H9 (cell line): Measurements from ENCODE around the gene DCP1B. TPM values are rescaled to one million over a fixed set of nuclear protein-coding genes. Genes with fewer than 3 reads are reported as not detected.

ENCODE experiments used
- DNase-seq: peaks from one replicate; pipeline ENCODE4 v3.0.0-alpha.2; 2017
- H2AFZ ChIP-seq: one replicate; pipeline ENCODE4 v1.6.1; 2013; ENCODE audit warnings: mild to moderate bottlenecking, low read length, control low read depth, moderate library complexity
- H2AK5ac ChIP-seq: 2 replicates; pipeline ENCODE4 v1.6.1; 2013; ENCODE audit warnings: low read length, control low read depth, mixed read lengths; ENCODE audit not compliant: insufficient read length
- H2BK120ac ChIP-seq: one replicate; pipeline ENCODE4 v1.6.1; 2013; ENCODE audit warnings: low read depth, mild to moderate bottlenecking, low read length, control low read depth, inconsistent platforms; ENCODE audit not compliant: poor library complexity, severe bottlenecking
- H2BK12ac ChIP-seq: 2 replicates; pipeline ENCODE4 v1.6.1; 2013; ENCODE audit warnings: low read length, control low read depth, mixed read lengths, low read depth; ENCODE audit not compliant: insufficient read length
- H2BK15ac ChIP-seq: 2 replicates; pipeline ENCODE4 v1.6.1; 2013; ENCODE audit warnings: low read depth, low read length, control low read depth
- H2BK20ac ChIP-seq: one replicate; pipeline ENCODE4 v1.6.1; 2013; ENCODE audit warnings: low read depth, mild to moderate bottlenecking, low read length, control low read depth, inconsistent platforms; ENCODE audit not compliant: poor library complexity, severe bottlenecking
- H2BK5ac ChIP-seq: 2 replicates; pipeline ENCODE4 v1.6.1; 2013; ENCODE audit warnings: low read length, control low read depth, mixed read lengths; ENCODE audit not compliant: insufficient read length
- H3K14ac ChIP-seq: 2 replicates; pipeline ENCODE4 v1.6.1; 2013; ENCODE audit warnings: low read length, control low read depth; ENCODE audit not compliant: insufficient read depth
- H3K18ac ChIP-seq: 2 replicates; pipeline ENCODE4 v1.6.1; 2013; ENCODE audit warnings: low read depth, mild to moderate bottlenecking, mixed read lengths, low read length, control low read depth; ENCODE audit not compliant: insufficient read length
- H3K23ac ChIP-seq: 2 replicates; pipeline ENCODE4 v1.6.1; 2013; ENCODE audit warnings: low read length, control low read depth, mixed read lengths, low read depth; ENCODE audit not compliant: insufficient read length
- H3K23me2 ChIP-seq: 2 replicates; pipeline ENCODE4 v1.6.1; 2013; ENCODE audit warnings: low read depth, mild to moderate bottlenecking, mixed read lengths, low read length, control low read depth; ENCODE audit not compliant: insufficient read length, poor library complexity, severe bottlenecking
- H3K27ac ChIP-seq: 2 replicates; pipeline ENCODE4 v1.5.1; 2013; ENCODE audit warnings: low read length, control low read depth, mixed read lengths, low read depth; ENCODE audit not compliant: insufficient read length
- H3K27me3 ChIP-seq: 2 replicates; pipeline ENCODE4 v1.6.1; 2013; ENCODE audit warnings: low read length, control low read depth, inconsistent platforms; ENCODE audit not compliant: insufficient read depth
- H3K4ac ChIP-seq: 2 replicates; pipeline ENCODE4 v1.6.1; 2013; ENCODE audit warnings: low read depth, mild to moderate bottlenecking, control low read depth, inconsistent platforms, low read length, moderate library complexity
- H3K4me1 ChIP-seq: 2 replicates; pipeline ENCODE4 v1.6.1; 2013; ENCODE audit warnings: low read length, control low read depth, inconsistent platforms; ENCODE audit not compliant: insufficient read depth
- H3K4me2 ChIP-seq: 2 replicates; pipeline ENCODE4 v1.6.1; 2013; ENCODE audit warnings: low read length, control low read depth, mixed read lengths; ENCODE audit not compliant: insufficient read length, insufficient read depth
- H3K56ac ChIP-seq: 2 replicates; pipeline ENCODE4 v1.6.1; 2013; ENCODE audit warnings: low read depth, mild to moderate bottlenecking, mixed read lengths, low read length, control low read depth; ENCODE audit not compliant: insufficient read length
- H3K79me1 ChIP-seq: 2 replicates; pipeline ENCODE4 v1.6.1; 2013; ENCODE audit warnings: low read depth, mild to moderate bottlenecking, moderate library complexity, low read length, control low read depth, inconsistent platforms; ENCODE audit not compliant: insufficient read depth, poor library complexity, severe bottlenecking
- H3K79me2 ChIP-seq: 2 replicates; pipeline ENCODE4 v1.6.1; 2013; ENCODE audit warnings: low read length, control low read depth, inconsistent platforms; ENCODE audit not compliant: insufficient read depth
- H3K9ac ChIP-seq: 2 replicates; pipeline ENCODE4 v1.6.1; 2013; ENCODE audit warnings: low read length, control low read depth, mixed read lengths; ENCODE audit not compliant: insufficient read length; ENCODE audit errors: extremely low read depth
- H3K9me3 ChIP-seq: one replicate; pipeline ENCODE4 v1.6.1; 2013; ENCODE audit warnings: low read depth, low read length, inconsistent platforms; ENCODE audit not compliant: control insufficient read depth
- H3T11ph ChIP-seq: one replicate; pipeline ENCODE4 v1.6.1; 2013; ENCODE audit warnings: mild to moderate bottlenecking, low read length, control low read depth, inconsistent platforms
- H4K20me1 ChIP-seq: one replicate; pipeline ENCODE4 v1.6.1; 2013; ENCODE audit not compliant: control insufficient read depth, insufficient read length, insufficient read depth
- H4K5ac ChIP-seq: 2 replicates; pipeline ENCODE4 v1.6.1; 2013; ENCODE audit warnings: low read depth, mild to moderate bottlenecking, mixed read lengths, low read length, control low read depth; ENCODE audit not compliant: insufficient read length
- H4K8ac ChIP-seq: replicated peaks from 2 replicates; pipeline ENCODE4 v1.6.1; 2013; ENCODE audit warnings: low read length, control low read depth, mixed read lengths, low read depth; ENCODE audit not compliant: insufficient read length
- H4K91ac ChIP-seq: 2 replicates; pipeline ENCODE4 v1.6.1; 2013; ENCODE audit warnings: low read depth, mild to moderate bottlenecking, moderate library complexity, mixed read lengths, low read length, control low read depth; ENCODE audit not compliant: insufficient read length
- H3K27ac Mint-ChIP-seq, 3 experiments: 2 replicates in 2 of 3; 3 replicates in 1 of 3; pipeline ENCODE4 v1.8.0; 2020 to 2021; ENCODE audit warnings: mixed read lengths in 3 of 3, mild to moderate bottlenecking in 1 of 3, moderate library complexity in 1 of 3
- H3K27me3 Mint-ChIP-seq: 2 replicates; pipeline ENCODE4 v1.8.0; 2021; ENCODE audit warnings: low read depth, mild to moderate bottlenecking, moderate library complexity, mixed read lengths
- H3K36me3 Mint-ChIP-seq, 3 experiments: 2 replicates in 2 of 3; 3 replicates in 1 of 3; pipeline ENCODE4 v1.8.0; 2020 to 2021; ENCODE audit warnings: low read depth in 3 of 3, mixed read lengths in 3 of 3; ENCODE audit not compliant: insufficient read depth in 1 of 3
- H3K4me1 Mint-ChIP-seq, 2 experiments: 2 replicates each; pipeline ENCODE4 v1.8.0; 2020; ENCODE audit warnings: mixed read lengths in 2 of 2
- H3K4me3 Mint-ChIP-seq, 2 experiments: 2 replicates in 1 of 2; 3 replicates in 1 of 2; pipeline ENCODE4 v1.8.0; 2020 to 2021; ENCODE audit warnings: mild to moderate bottlenecking in 2 of 2, mixed read lengths in 2 of 2, moderate library complexity in 1 of 2
- H3K9me3 Mint-ChIP-seq, 2 experiments: 2 replicates in 1 of 2; 3 replicates in 1 of 2; pipeline ENCODE4 v1.8.0; 2020; ENCODE audit warnings: mild to moderate bottlenecking in 2 of 2, mixed read lengths in 2 of 2, moderate library complexity in 1 of 2
- WGBS: extraction: QIAGEN DNeasy Blood & Tissue Kit; methylation state at CpG from one replicate; pipeline ENCODE4 v1.1.7; 2013; ENCODE audit warnings: missing lambda C conversion rate, low lambda C conversion rate, mixed read lengths; ENCODE audit not compliant: insufficient read length; ENCODE audit errors: extremely low coverage; 5-methylcytosine and 5-hydroxymethylcytosine counted together
- total RNA-seq: library from RNA; stranded (reverse); gene quantifications from 2 replicates; pipeline ENCODE4 v1.2.1, GENCODE V29; 2021
- TF ChIP-seq, protein P1 (sequence below): fragments of 200-600 bp; sonication (generic); conservative IDR thresholded peaks from 3 replicates; pipeline ENCODE4 v1.8.0; 2021; ENCODE audit warnings: antibody characterized with exemption, mild to moderate bottlenecking

Gene DCP1B
- total RNA-seq, 1 experiment from 2014 or later, result 11.2 TPM

DNA sequence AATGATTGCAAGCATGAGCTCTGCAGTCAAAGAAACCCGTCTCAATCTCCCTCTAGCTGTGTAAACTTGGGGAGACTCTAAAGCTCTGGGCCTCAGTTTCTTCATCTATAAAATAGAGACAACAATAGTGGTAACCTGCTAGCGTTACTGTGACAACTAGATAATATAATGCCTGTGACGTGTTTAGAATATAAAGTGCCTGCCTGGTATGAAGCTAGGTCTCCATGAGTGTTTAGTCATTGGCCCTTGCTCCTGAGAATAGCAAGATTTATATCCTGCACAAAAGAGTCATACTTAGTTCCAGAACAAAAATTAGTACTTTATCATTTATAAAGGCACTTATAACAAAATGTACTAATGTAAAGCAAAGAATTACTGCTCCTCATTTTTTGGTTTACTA lies 8.8 kb upstream of the DCP1B start:
- H3K9me3 Mint-ChIP-seq, result no peaks in the 10 kb centered on the region
- no peak overlapping the region for H3K14ac ChIP-seq
- H3K23ac ChIP-seq, result no peak overlapping the region
- H3K27ac ChIP-seq, result no peak overlapping the region
- no peak overlapping the region for H3K9ac ChIP-seq
- no peak for DNase-seq
- H4K5ac ChIP-seq, result no peak overlapping the region
- H3K4me1 ChIP-seq, result no peaks in the 10 kb centered on the region; the same call in 1 of the 2 replicates
- no peak overlapping the region for H4K8ac ChIP-seq
- no peak overlapping the region for H2AK5ac ChIP-seq
- no peak overlapping the region for H3T11ph ChIP-seq
- H2BK120ac ChIP-seq, result no peak overlapping the region
- no peak overlapping the region for H3K4me2 ChIP-seq
- no peaks in the 10 kb centered on the region for H3K79me1 ChIP-seq
- no peak overlapping the region for H3K4me3 Mint-ChIP-seq
- H3K79me2 ChIP-seq, result no peaks in the 10 kb centered on the region
- no peak overlapping the region for H2BK20ac ChIP-seq
- WGBS, result no CpG with 5 or more reads among the region's 3 CpGs
- no peak overlapping the region for H4K91ac ChIP-seq
- no peak overlapping the region for H3K18ac ChIP-seq
- H3K56ac ChIP-seq, result no peak overlapping the region
- H3K27me3 ChIP-seq, result no peaks in the 10 kb centered on the region
- no peaks in the 10 kb centered on the region for H3K23me2 ChIP-seq
- H3K27me3 Mint-ChIP-seq, result no peaks in the 10 kb centered on the region
- H2AFZ ChIP-seq, result no peak overlapping the region
- no peak overlapping the region for H2BK15ac ChIP-seq
- TF ChIP-seq, protein P1, sequence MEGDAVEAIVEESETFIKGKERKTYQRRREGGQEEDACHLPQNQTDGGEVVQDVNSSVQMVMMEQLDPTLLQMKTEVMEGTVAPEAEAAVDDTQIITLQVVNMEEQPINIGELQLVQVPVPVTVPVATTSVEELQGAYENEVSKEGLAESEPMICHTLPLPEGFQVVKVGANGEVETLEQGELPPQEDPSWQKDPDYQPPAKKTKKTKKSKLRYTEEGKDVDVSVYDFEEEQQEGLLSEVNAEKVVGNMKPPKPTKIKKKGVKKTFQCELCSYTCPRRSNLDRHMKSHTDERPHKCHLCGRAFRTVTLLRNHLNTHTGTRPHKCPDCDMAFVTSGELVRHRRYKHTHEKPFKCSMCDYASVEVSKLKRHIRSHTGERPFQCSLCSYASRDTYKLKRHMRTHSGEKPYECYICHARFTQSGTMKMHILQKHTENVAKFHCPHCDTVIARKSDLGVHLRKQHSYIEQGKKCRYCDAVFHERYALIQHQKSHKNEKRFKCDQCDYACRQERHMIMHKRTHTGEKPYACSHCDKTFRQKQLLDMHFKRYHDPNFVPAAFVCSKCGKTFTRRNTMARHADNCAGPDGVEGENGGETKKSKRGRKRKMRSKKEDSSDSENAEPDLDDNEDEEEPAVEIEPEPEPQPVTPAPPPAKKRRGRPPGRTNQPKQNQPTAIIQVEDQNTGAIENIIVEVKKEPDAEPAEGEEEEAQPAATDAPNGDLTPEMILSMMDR, result no peak
- no peaks in the 10 kb centered on the region for H3K36me3 Mint-ChIP-seq
- no peak overlapping the region for H3K4ac ChIP-seq
- H3K9me3 ChIP-seq, result no peaks in the 10 kb centered on the region
- H3K27ac Mint-ChIP-seq, result no peak overlapping the region
- H2BK12ac ChIP-seq, result no peak overlapping the region
- H2BK5ac ChIP-seq, result no peak overlapping the region
- no peaks in the 10 kb centered on the region for H4K20me1 ChIP-seq
- peaks cover 33 to 46% of the 10 kb centered on the region in 2 experiments for H3K4me1 Mint-ChIP-seq
